K562 (cell line): Measurements from ENCODE around the gene SCYL1. TPM values are rescaled to one million over a fixed set of nuclear protein-coding genes. Genes with fewer than 3 reads are reported as not detected.

Source experiments
- ATAC-seq: fragments of 200-7000 bp; cut with Tn5 transposase; 3 replicates; pipeline ENCODE4 v1.9.1; 2020; ENCODE audit warnings: moderate library complexity
- BruUV-seq: library from RNA; stranded (reverse); fragments of 400-500 nt; replicated peaks from 2 replicates; lab custom pipeline; 2021; lab: Mats Ljungman, UMichigan
- CTCF ChIA-PET: fragments of 300-600 bp; formaldehyde crosslinking; extraction: SDS; loops from one replicate; lab custom pipeline; 2021; ENCODE audit warnings: low intra/inter-chr PET ratio; lab: Yijun Ruan, JAX
- POLR2A ChIA-PET: fragments of 300-600, 350-650 bp; sonication (Branson Sonifier 250); formaldehyde crosslinking; extraction: SDS; loops from one replicate; lab custom pipeline; 2021; ENCODE audit warnings: antibody characterized with exemption, inconsistent platforms; lab: Yijun Ruan, JAX
- DNase-seq, 4 experiments: peaks; one replicate each; pipeline versions ENCODE4 v3.0.0 to v3.0.0-alpha.2; 2011 to 2018; ENCODE audit warnings: low spot score in 3 of 4, mixed read lengths in 3 of 4; ENCODE audit errors: extremely low read depth in 1 of 4
- FAIRE-seq: peaks from 2 replicates; lab custom pipeline; 2011; peaks lifted over from hg19 to GRCh38; lab: Jason Lieb, UNC
- H2AFZ ChIP-seq: 2 replicates; pipeline ENCODE4 v1.6.0; 2011; ENCODE audit warnings: low read depth, low read length, control low read depth, inconsistent platforms
- H3K27ac ChIP-seq: fragments of 200-600 bp; 3 replicates; pipeline ENCODE4 v1.8.0; 2011; ENCODE audit warnings: low read depth, mild to moderate bottlenecking, control low read depth, inconsistent platforms, low read length, moderate library complexity, mixed read lengths; ENCODE audit errors: extremely low read depth
- H3K27me3 ChIP-seq, 2 experiments: fragments of 300-600 bp in 1 of 2; 2 replicates in 1 of 2; 3 replicates in 1 of 2; pipeline versions ENCODE4 v1.6.0 to v1.8.0; 2011; ENCODE audit warnings: inconsistent platforms in 2 of 2, low read length in 2 of 2, mild to moderate bottlenecking in 1 of 2, mixed read lengths in 1 of 2, moderate library complexity in 1 of 2; ENCODE audit not compliant: control insufficient read depth in 2 of 2, insufficient read depth in 2 of 2
- H3K36me3 ChIP-seq: fragments of 300-600 bp; 3 replicates; pipeline ENCODE4 v1.8.0; 2011; ENCODE audit warnings: mild to moderate bottlenecking, low read length, inconsistent platforms; ENCODE audit not compliant: control insufficient read depth, insufficient read depth
- H3K4me1 ChIP-seq, 2 experiments: fragments of 200-600 bp in 1 of 2; replicated peaks in 1 of 2; 2 replicates in 1 of 2; 3 replicates in 1 of 2; pipeline versions ENCODE4 v1.5.1 to v1.8.0; 2011; ENCODE audit warnings: inconsistent platforms in 2 of 2, low read length in 2 of 2, mild to moderate bottlenecking in 1 of 2, mixed read lengths in 1 of 2, moderate library complexity in 1 of 2; ENCODE audit not compliant: control insufficient read depth in 2 of 2, insufficient read depth in 2 of 2
- H3K4me2 ChIP-seq: 2 replicates; pipeline ENCODE4 v1.6.1; 2011; ENCODE audit warnings: low read length, control low read depth, inconsistent platforms, mixed read lengths; ENCODE audit not compliant: insufficient read depth
- H3K4me3 ChIP-seq: fragments of 200-600 bp; sonication (generic), shearing (Covaris generic); 2 replicates; pipeline ENCODE4 v1.5.1; 2016; ENCODE audit warnings: control low read depth, inconsistent platforms
- H3K79me2 ChIP-seq: fragments of 200-600 bp; 3 replicates; pipeline ENCODE4 v1.8.0; 2011; ENCODE audit warnings: low read length, inconsistent platforms; ENCODE audit not compliant: control insufficient read depth, insufficient read depth
- H3K9ac ChIP-seq, 2 experiments: 2 replicates each; pipeline versions ENCODE4 v1.6.0 to v1.6.1; 2011; ENCODE audit warnings: low read depth in 2 of 2, low read length in 2 of 2, control low read depth in 1 of 2, inconsistent platforms in 1 of 2, mild to moderate bottlenecking in 1 of 2, mixed read lengths in 1 of 2; ENCODE audit not compliant: insufficient read depth in 1 of 2
- H3K9me1 ChIP-seq: one replicate; pipeline ENCODE4 v1.6.0; 2011; ENCODE audit warnings: inconsistent platforms, mild to moderate bottlenecking, low read length, moderate library complexity; ENCODE audit not compliant: control insufficient read depth, insufficient read depth
- H3K9me3 ChIP-seq: replicated peaks from 2 replicates; pipeline ENCODE4 v1.5.1; 2011; ENCODE audit warnings: low read depth, low read length, inconsistent platforms; ENCODE audit not compliant: control insufficient read depth, insufficient read depth
- H4K20me1 ChIP-seq: replicated peaks from 2 replicates; pipeline ENCODE4 v1.6.1; 2011; ENCODE audit warnings: low read length, inconsistent platforms, mixed read lengths; ENCODE audit not compliant: control insufficient read depth, insufficient read depth
- MTA2 ChIP-seq: fragments of 450-650 bp; IDR thresholded peaks from 2 replicates; pipeline ENCODE4 v1.6.1; 2016; ENCODE audit warnings: low read depth
- MTA3 ChIP-seq: fragments of 450-650 bp; formaldehyde crosslinking; IDR thresholded peaks from 2 replicates; pipeline ENCODE4 v1.6.1; 2017; ENCODE audit warnings: mild to moderate bottlenecking, borderline replicate concordance
- NCOR1 ChIP-seq: fragments of 450-650 bp; IDR thresholded peaks from 2 replicates; pipeline ENCODE4 v1.6.1; 2016; ENCODE audit warnings: mild to moderate bottlenecking, moderate library complexity
- ZNF239 ChIP-seq: fragments of 250-450 bp; sonication (Bioruptor Pico); IDR thresholded peaks from 2 replicates; pipeline ENCODE4 v1.4.0; 2020; ENCODE audit warnings: mild to moderate bottlenecking
- WGBS: fragments of 100-300 bp; shearing (Covaris generic); methylation state at CpG from one replicate; pipeline ENCODE4 v1.1.6; 2016; ENCODE audit warnings: low coverage, mixed read lengths; ENCODE audit not compliant: insufficient coverage; ENCODE audit errors: missing lambda C conversion rate; 5-methylcytosine and 5-hydroxymethylcytosine counted together
- in situ Hi-C: fragments of 300-500 bp; cut with MboI; formaldehyde crosslinking; loops from 4 replicates; pipeline ENCODE4 v1.15.0; 2018; ENCODE audit warnings: inconsistent platforms, mixed read lengths
- intact Hi-C: fragments of 100-400 bp; cut with micrococcal nuclease; formaldehyde crosslinking; loops from 2 replicates; pipeline ENCODE4 v1.14.2; 2022
- polyA plus RNA-seq, 8 experiments: library from polyadenylated mRNA; depleted of rRNA in 4 of 8; stranded (reverse) in 5 of 8; unstranded in 3 of 8; fragments of >200 nt; fragmentation: Nextera tagmentation in 2 of 8; fragmentation: Illumina TruSeq in 1 of 8; extraction: Ambion mirVana in 2 of 8; extraction: Trizol in 1 of 8; gene quantifications; 2 replicates each; pipeline versions ENCODE4 v1.2.1 to v1.2.3, GENCODE V29; 2011 to 2014; ENCODE audit warnings: inconsistent platforms in 1 of 8, missing spikeins in 1 of 8
- total RNA-seq, 7 experiments: library from RNA; depleted of rRNA in 6 of 7; stranded (reverse); fragments of >200 nt in 6 of 7; fragmentation: Illumina TruSeq in 2 of 7; extraction: Trizol in 2 of 7; gene quantifications; 2 replicates each; pipeline versions ENCODE4 v1.2.1 to v1.2.3, GENCODE V29; 2011 to 2021; ENCODE audit warnings: low replicate concordance in 1 of 7
- TF ChIP-seq, protein P1 (sequence below): fragments of 450-650 bp; IDR thresholded peaks from 2 replicates; pipeline ENCODE4 v1.6.1; 2016; ENCODE audit warnings: missing biosample characterization, missing genetic modification characterization
- TF ChIP-seq, protein P2 (sequence below): fragments of 150-350 bp; conservative IDR thresholded peaks from 2 replicates; pipeline ENCODE4 v1.6.1; 2014; ENCODE audit warnings: low read length

The SCYL1 gene
- total and polyA plus RNA-seq, 9 of the 15 experiments (the other 6 are each of a cell fraction or from before 2014, with no cell fraction given) = 1.9 to 145 (median 57.6) TPM

DNA sequence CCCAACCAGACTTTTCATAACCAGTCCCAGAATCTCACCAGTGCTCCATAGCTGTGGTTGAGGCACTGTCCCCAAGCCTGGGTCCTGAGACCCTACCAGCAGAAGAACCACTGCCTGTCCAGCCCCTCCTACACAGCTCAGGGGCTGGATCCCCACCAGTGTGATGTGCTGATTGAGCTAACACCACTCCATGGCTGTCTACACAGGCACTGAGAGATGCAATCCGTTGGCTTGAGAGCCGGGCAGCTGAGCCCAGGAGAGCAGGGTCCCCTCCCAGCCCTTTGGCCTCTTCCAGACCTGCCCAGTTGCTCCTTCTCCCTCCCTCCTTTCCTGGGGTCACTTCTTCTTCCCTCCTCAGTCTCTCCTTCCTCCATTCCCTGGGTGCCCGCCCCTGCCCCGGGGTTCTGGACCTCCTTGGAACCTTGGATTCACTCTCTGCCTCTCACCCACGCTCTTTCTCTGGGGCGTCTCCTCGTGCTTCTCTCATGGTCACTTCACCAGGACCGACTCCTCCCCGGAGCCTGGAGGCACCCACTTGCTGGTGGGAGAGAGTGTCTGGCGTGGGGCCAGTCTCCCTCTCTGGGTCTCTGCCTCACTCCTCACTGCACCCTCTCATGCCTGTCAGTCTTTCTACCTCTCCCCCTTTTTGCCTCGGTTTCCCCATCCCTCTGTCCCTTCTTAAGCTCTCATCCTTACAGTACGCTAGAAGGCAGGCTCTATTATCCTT is 706 bp upstream of the SCYL1 start:
- DNase-seq (peak in 3 of 4 experiments; percentile 38 to 53 (median 45)), ATAC-seq (peak; percentile 44), FAIRE-seq (no peak)
- Histone ChIP-seq H3K4me1 (peaks cover 38 to 44% of the 10 kb centered on the region in 2 experiments), H4K20me1 (no peaks in the 10 kb centered on the region), H3K27ac (peak overlapping the region; percentile 58), H3K4me2 (peak overlapping the region; percentile 75), H3K27me3 (no peaks in the 10 kb centered on the region), H3K9me3 (no peaks in the 10 kb centered on the region), H2AFZ (peak overlapping the region; percentile 91), H3K79me2 (peaks cover 26% of the 10 kb centered on the region), H3K9me1 (peaks cover 4% of the 10 kb centered on the region), H3K9ac (peak overlapping the region; percentile 55 to 87; a peak in 3 of 4 replicates), H3K4me3 (peak overlapping the region; percentile 17; the same call in 1 of the 2 replicates), H3K36me3 (peaks cover 27% of the 10 kb centered on the region; the same call in 2 of the 3 replicates)
- intact Hi-C loops = no loop called here
- ChIA-PET POLR2A (interaction anchor here (1.0 to 6.5 kb wide), 8 partner anchors 12 to 100 kb away, joined by 3 to 48 read pairs (median 10); partner anchors contain the start of genes MALAT1 and NEAT1), CTCF (no interaction called here)
- in situ Hi-C loops = no loop called here
- BruUV-seq = no TSS peak
- 28% methylated on average over 12 of the region's 12 CpGs for WGBS
- TF ChIP-seq NCOR1 (no peak), MTA3 (0 out of 2 replicates have a peak, but pooled peaks have one; percentile 33), ZNF239 (CRISPR knock-in tag) (no peak), MTA2 (no peak)
- TF ChIP-seq, protein P1, sequence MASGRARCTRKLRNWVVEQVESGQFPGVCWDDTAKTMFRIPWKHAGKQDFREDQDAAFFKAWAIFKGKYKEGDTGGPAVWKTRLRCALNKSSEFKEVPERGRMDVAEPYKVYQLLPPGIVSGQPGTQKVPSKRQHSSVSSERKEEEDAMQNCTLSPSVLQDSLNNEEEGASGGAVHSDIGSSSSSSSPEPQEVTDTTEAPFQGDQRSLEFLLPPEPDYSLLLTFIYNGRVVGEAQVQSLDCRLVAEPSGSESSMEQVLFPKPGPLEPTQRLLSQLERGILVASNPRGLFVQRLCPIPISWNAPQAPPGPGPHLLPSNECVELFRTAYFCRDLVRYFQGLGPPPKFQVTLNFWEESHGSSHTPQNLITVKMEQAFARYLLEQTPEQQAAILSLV (tag) = no peak
- TF ChIP-seq, protein P2, sequence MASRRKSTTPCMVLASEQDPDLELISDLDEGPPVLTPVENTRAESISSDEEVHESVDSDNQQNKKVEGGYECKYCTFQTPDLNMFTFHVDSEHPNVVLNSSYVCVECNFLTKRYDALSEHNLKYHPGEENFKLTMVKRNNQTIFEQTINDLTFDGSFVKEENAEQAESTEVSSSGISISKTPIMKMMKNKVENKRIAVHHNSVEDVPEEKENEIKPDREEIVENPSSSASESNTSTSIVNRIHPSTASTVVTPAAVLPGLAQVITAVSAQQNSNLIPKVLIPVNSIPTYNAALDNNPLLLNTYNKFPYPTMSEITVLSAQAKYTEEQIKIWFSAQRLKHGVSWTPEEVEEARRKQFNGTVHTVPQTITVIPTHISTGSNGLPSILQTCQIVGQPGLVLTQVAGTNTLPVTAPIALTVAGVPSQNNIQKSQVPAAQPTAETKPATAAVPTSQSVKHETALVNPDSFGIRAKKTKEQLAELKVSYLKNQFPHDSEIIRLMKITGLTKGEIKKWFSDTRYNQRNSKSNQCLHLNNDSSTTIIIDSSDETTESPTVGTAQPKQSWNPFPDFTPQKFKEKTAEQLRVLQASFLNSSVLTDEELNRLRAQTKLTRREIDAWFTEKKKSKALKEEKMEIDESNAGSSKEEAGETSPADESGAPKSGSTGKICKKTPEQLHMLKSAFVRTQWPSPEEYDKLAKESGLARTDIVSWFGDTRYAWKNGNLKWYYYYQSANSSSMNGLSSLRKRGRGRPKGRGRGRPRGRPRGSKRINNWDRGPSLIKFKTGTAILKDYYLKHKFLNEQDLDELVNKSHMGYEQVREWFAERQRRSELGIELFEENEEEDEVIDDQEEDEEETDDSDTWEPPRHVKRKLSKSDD = no peak
